NCI-H748 treated with DMSO at 0.1 percent for 48 hours (cell line): ENCODE measurements around the gene FCHO1.
"Not testable (repeated sequence)": the region's sequence is repeated elsewhere in the genome, so short reads cannot be mapped to it uniquely, and the experiment has no call there.

Experiments
- DNase-seq: peaks from one replicate; lab custom pipeline; 2025; lab: John Stamatoyannopoulos, UW

The FCHO1 gene

GRCh38 chr19:17765069-17765618 is 13.9 kb downstream of the FCHO1 start:
- DNase-seq, result no peak

- peak; percentile 37 for DNase-seq
Observed at GRCh38 chr19:17766543-17767131, 15.4 kb downstream of the FCHO1 start.

GRCh38 chr19:17767559-17767958 is 16.3 kb downstream of the FCHO1 start:
- DNase-seq, result no peak

- DNase-seq, result no peak
Observed at GRCh38 chr19:17770613-17771012, 19.3 kb downstream of the FCHO1 start.

GRCh38 chr19:17772172-17772571 is 20.9 kb downstream of the FCHO1 start:
- no peak for DNase-seq

- no peak for DNase-seq
Observed at GRCh38 chr19:17775245-17775927, 24.1 kb downstream of the FCHO1 start.

GRCh38 chr19:17775991-17776803 is 24.9 kb downstream of the FCHO1 start:
- DNase-seq, result no peak

- not testable (repeated sequence) for DNase-seq
Observed at GRCh38 chr19:17777840-17778239, 26.6 kb downstream of the FCHO1 start.

GRCh38 chr19:17778251-17778967 is 27.1 kb downstream of the FCHO1 start:
- no peak for DNase-seq

- DNase-seq, result no peak
Observed at GRCh38 chr19:17778968-17779929, 28.0 kb downstream of the FCHO1 start.

- DNase-seq, result no peak
Observed at GRCh38 chr19:17780781-17781180, 29.5 kb downstream of the FCHO1 start.

GRCh38 chr19:17783721-17784120 is 32.4 kb downstream of the FCHO1 start:
- not testable (repeated sequence) for DNase-seq

GRCh38 chr19:17784201-17785008 is 33.1 kb downstream of the FCHO1 start:
- DNase-seq, result no peak

GRCh38 chr19:17787274-17787913 is 36.1 kb downstream of the FCHO1 start:
- DNase-seq, result no peak

- DNase-seq, result no peak
Observed at GRCh38 chr19:17788632-17789031, 37.4 kb downstream of the FCHO1 start.

GRCh38 chr19:17790059-17790780 is 38.9 kb downstream of the FCHO1 start:
- DNase-seq, result no peak

GRCh38 chr19:17794412-17794730 is 43.1 kb downstream of the FCHO1 start:
- no peak for DNase-seq

- DNase-seq, result peak; percentile 4
Observed at GRCh38 chr19:17794731-17795494, 43.6 kb downstream of the FCHO1 start, which contains the start of gene B3GNT3. Gene B3GNT3, plus strand, starts transcription at chr19:17795138. Its CDS starts 12,670 bp downstream, at chr19:17807808.
